Endothelial cell of umbilical vein (primary cell): ENCODE results near the gene CRP. TPM values are rescaled to one million over a fixed set of nuclear protein-coding genes. Genes with fewer than 3 reads are reported as not detected.

ENCODE experiments used
- BruUV-seq: library from RNA; stranded (reverse); fragments of 400-500 nt; replicated peaks from 2 replicates; lab custom pipeline; 2021; lab: Mats Ljungman, UMichigan
- CTCF ChIA-PET: fragments of 300-600, 350-600 bp; sonication (Branson Sonifier 250); formaldehyde crosslinking; loops from one replicate; lab custom pipeline; 2021; ENCODE audit warnings: antibody characterized with exemption, inconsistent platforms; lab: Charles Lee
- POLR2A ChIA-PET: fragments of 300-600, 350-600 bp; sonication (Branson Sonifier 250); formaldehyde crosslinking; loops from one replicate; lab custom pipeline; 2021; ENCODE audit warnings: antibody characterized with exemption, inconsistent platforms; lab: Charles Lee
- DNase-seq: peaks from one replicate; pipeline ENCODE4 v3.0.0-alpha.2; 2011; ENCODE audit warnings: low read depth, low spot score
- FAIRE-seq: peaks from 2 replicates; lab custom pipeline; 2011; peaks lifted over from hg19 to GRCh38; lab: Jason Lieb, UNC
- H2AFZ ChIP-seq: 2 replicates; pipeline ENCODE4 v1.6.0; 2012; ENCODE audit warnings: low read depth, low read length, control low read depth, inconsistent platforms
- H3K27ac ChIP-seq: 2 replicates; pipeline ENCODE4 v1.5.1; 2011; ENCODE audit warnings: low read depth, mild to moderate bottlenecking, control low read depth, low read length, moderate library complexity; ENCODE audit not compliant: insufficient read depth
- H3K27me3 ChIP-seq, 2 experiments: 2 replicates each; pipeline versions ENCODE4 v1.6.0 to v1.6.1; 2011; ENCODE audit warnings: low read length in 2 of 2, mixed read lengths in 1 of 2; ENCODE audit not compliant: control insufficient read depth in 2 of 2, insufficient read depth in 2 of 2
- H3K36me3 ChIP-seq, 2 experiments: 2 replicates in 1 of 2; 3 replicates in 1 of 2; pipeline ENCODE4 v1.5.1; 2011; ENCODE audit warnings: low read length in 2 of 2, mild to moderate bottlenecking in 1 of 2, moderate library complexity in 1 of 2; ENCODE audit not compliant: control insufficient read depth in 2 of 2, insufficient read depth in 2 of 2; ENCODE audit errors: extremely low read depth in 1 of 2
- H3K4me1 ChIP-seq: 3 replicates; pipeline ENCODE4 v1.5.1; 2011; ENCODE audit warnings: mild to moderate bottlenecking, low read length; ENCODE audit not compliant: control insufficient read depth, insufficient read depth; ENCODE audit errors: extremely low read depth
- H3K4me2 ChIP-seq: 2 replicates; pipeline ENCODE4 v1.6.1; 2011; ENCODE audit warnings: low read length, control low read depth, mixed read lengths; ENCODE audit not compliant: insufficient read depth
- H3K4me3 ChIP-seq, 3 experiments: fragments of 200-600 bp in 1 of 3; sonication (generic), shearing (Covaris generic) in 1 of 3; replicated peaks in 1 of 3; 2 replicates each; pipeline ENCODE4 v1.5.1; 2011 to 2016; ENCODE audit warnings: control low read depth in 3 of 3, low read length in 3 of 3, mild to moderate bottlenecking in 2 of 3, inconsistent platforms in 1 of 3, low read depth in 1 of 3, moderate library complexity in 1 of 3; ENCODE audit not compliant: insufficient read depth in 1 of 3
- H3K79me2 ChIP-seq: 2 replicates; pipeline ENCODE4 v1.6.0; 2012; ENCODE audit warnings: low read length, inconsistent platforms; ENCODE audit not compliant: control insufficient read depth, insufficient read depth
- H3K9ac ChIP-seq: replicated peaks from 2 replicates; pipeline ENCODE3; 2011; ENCODE audit warnings: low read length, control low read depth; ENCODE audit not compliant: insufficient read depth; ENCODE audit errors: extremely low read depth
- H3K9me1 ChIP-seq: replicated peaks from 3 replicates; pipeline ENCODE4 v1.6.0; 2011; ENCODE audit warnings: mild to moderate bottlenecking, low read length; ENCODE audit not compliant: control insufficient read depth, insufficient read depth; ENCODE audit errors: extremely low read depth
- H3K9me3 ChIP-seq: replicated peaks from 2 replicates; pipeline ENCODE4 v1.5.1; 2012; ENCODE audit warnings: low read length, inconsistent platforms; ENCODE audit not compliant: control insufficient read depth, insufficient read depth
- H4K20me1 ChIP-seq: replicated peaks from 2 replicates; pipeline ENCODE3; 2011; ENCODE audit warnings: mild to moderate bottlenecking, low read length; ENCODE audit not compliant: control insufficient read depth, insufficient read depth; ENCODE audit errors: extremely low read depth
- CTCF ChIP-seq, 2 donors: IDR thresholded peaks; 1 replicate in 1 of 2; 2 replicates in 1 of 2; pipeline ENCODE4 v1.5.1; 2011; ENCODE audit warnings: low read length in 2 of 2, mild to moderate bottlenecking in 2 of 2, moderate library complexity in 2 of 2, control low read depth in 1 of 2, inconsistent platforms in 1 of 2, low read depth in 1 of 2; ENCODE audit not compliant: insufficient read depth in 1 of 2; ENCODE audit errors: extremely low read depth in 1 of 2
- EZH2 ChIP-seq: IDR thresholded peaks from 2 replicates; pipeline ENCODE4 v1.6.1; 2012; ENCODE audit warnings: borderline replicate concordance, low read depth, mild to moderate bottlenecking, moderate library complexity, low read length, inconsistent platforms; ENCODE audit not compliant: severe bottlenecking
- FOS ChIP-seq: IDR thresholded peaks from 2 replicates; pipeline ENCODE4 v1.6.1; 2011; ENCODE audit warnings: mild to moderate bottlenecking, low read length, moderate library complexity, borderline replicate concordance; ENCODE audit not compliant: insufficient read depth
- GATA2 ChIP-seq: IDR thresholded peaks from 2 replicates; pipeline ENCODE4 v1.7.0; 2011; ENCODE audit warnings: low read depth, mild to moderate bottlenecking, moderate library complexity, mixed read lengths, low read length; ENCODE audit not compliant: insufficient read length, insufficient read depth
- JUN ChIP-seq: IDR thresholded peaks from 2 replicates; pipeline ENCODE4 v1.6.1; 2011; ENCODE audit warnings: borderline replicate concordance, low read depth; ENCODE audit not compliant: insufficient read length, insufficient read depth
- MAX ChIP-seq: IDR thresholded peaks from 2 replicates; pipeline ENCODE4 v1.6.1; 2011; ENCODE audit not compliant: insufficient read depth, insufficient read length
- MYC ChIP-seq: IDR thresholded peaks from one replicate; pipeline ENCODE4 v1.6.1; 2011; ENCODE audit warnings: mild to moderate bottlenecking, low read depth, low read length
- POLR2A ChIP-seq: IDR thresholded peaks from 2 replicates; pipeline ENCODE4 v1.6.1; 2012; ENCODE audit warnings: low read depth, mild to moderate bottlenecking, control low read depth, low read length
- POLR2AphosphoS5 ChIP-seq: IDR thresholded peaks from 2 replicates; pipeline ENCODE4 v1.6.1; 2012; ENCODE audit warnings: low read depth, mild to moderate bottlenecking, control low read depth, low read length, moderate library complexity; ENCODE audit not compliant: insufficient read depth
- dilution Hi-C: fragments of 300-500 bp; cut with MboI; formaldehyde crosslinking; loops from one replicate; pipeline ENCODE4 v1.15.0; 2019; ENCODE audit warnings: low sequenced_read_pairs; ENCODE audit not compliant: extremely low pct_ligation_motif_present
- intact Hi-C: fragments of 100-400 bp; cut with micrococcal nuclease; formaldehyde crosslinking; loops from one replicate; pipeline ENCODE4 v1.10.0; 2022
- polyA plus RNA-seq, 4 experiments: library from polyadenylated mRNA; depleted of rRNA in 3 of 4; stranded (reverse) in 3 of 4; unstranded in 1 of 4; fragments of >200 nt; gene quantifications; 2 replicates each; pipeline versions ENCODE4 v1.2.1 to v1.2.3, GENCODE V29; 2011 to 2012; ENCODE audit warnings: missing spikeins in 1 of 4
- total RNA-seq: library from RNA; stranded (reverse); gene quantifications from 2 replicates; pipeline ENCODE4 v1.2.3, GENCODE V29; 2021

The CRP gene
- total and polyA plus RNA-seq, 2 donors (not counting 3 experiments of a cell fraction or from before 2014, with no cell fraction given) = not detected

DNA sequence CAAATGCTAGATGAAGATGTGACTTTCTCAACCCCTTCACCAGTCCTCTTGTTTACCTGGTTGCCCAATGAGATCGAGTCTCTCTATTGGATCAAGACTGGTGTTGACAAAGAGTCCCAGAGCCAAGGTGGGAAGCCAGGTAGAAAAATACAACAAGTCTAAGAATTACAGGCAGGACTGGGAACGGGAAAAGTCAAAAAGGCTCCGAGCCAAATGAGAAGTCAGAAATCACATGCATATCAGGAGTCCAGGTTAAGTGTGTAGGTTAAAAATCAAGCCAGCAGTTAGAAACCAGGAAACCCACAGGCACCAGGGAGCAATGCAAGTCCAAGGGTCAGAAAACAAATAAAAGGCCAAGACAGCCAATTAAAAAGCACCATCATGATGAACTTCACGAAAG, 39.0 kb upstream of the CRP start:
- Histone ChIP-seq H3K9me3 (no peaks in the 10 kb centered on the region), H3K27ac (no peak overlapping the region), H4K20me1 (no peaks in the 10 kb centered on the region), H3K9ac (no peak overlapping the region), H3K4me2 (no peak overlapping the region), H3K36me3 (no peaks in the 10 kb centered on the region), H3K4me1 (peaks cover 6% of the 10 kb centered on the region), H3K27me3 (no peaks in the 10 kb centered on the region), H2AFZ (no peak overlapping the region), H3K4me3 (no peak overlapping the region), H3K9me1 (no peaks in the 10 kb centered on the region), H3K79me2 (no peaks in the 10 kb centered on the region)
- CTCF ChIA-PET = interaction anchor here (1.8 kb wide), 1 partner anchor 107 kb away, joined by 4 read pairs; no protein-coding TSS in a partner anchor
- no peak for TF ChIP-seq CTCF (IDR thresholded peaks at IDR 0.05; ENCODE audit: extremely low read depth in 1 of 2, insufficient read depth in 1 of 2, low read depth in 1 of 2, low read length in 2 of 2)
- no peak for TF ChIP-seq FOS
- TF ChIP-seq MAX = no peak
- no peak for TF ChIP-seq EZH2
- TF ChIP-seq POLR2AphosphoS5 = no peak
- TF ChIP-seq POLR2A = no peak
- TF ChIP-seq JUN = no peak
- no peak for TF ChIP-seq GATA2
- no peak for TF ChIP-seq MYC
- BruUV-seq = no TSS peak
- POLR2A ChIA-PET = no interaction called here
- intact Hi-C loops = no loop called here
- dilution Hi-C loops = no loop called here
- FAIRE-seq = no peak
- no peak for DNase-seq
